ENCODE measurements around the gene NRG3. TPM values are rescaled to one million over a fixed set of nuclear protein-coding genes. Genes with fewer than 3 reads are reported as not detected.

NRG3 gene
- total and polyA plus RNA-seq, 2 donors (not counting 1 experiment from before 2014, with no cell fraction given): not detected

- Histone ChIP-seq H3K9me3 (ENCODE audit: control insufficient read depth, insufficient read depth, low read depth, low read length) (no peaks in the 10 kb centered on the region), H3K36me3 (ENCODE audit: control insufficient read depth, insufficient read depth, low read length) (no peaks in the 10 kb centered on the region), H3K4me3 (replicated peaks in 1 of 4; ENCODE audit: control extremely low read depth in 1 of 4, insufficient read depth in 1 of 4, low read depth in 3 of 4, low read length in 4 of 4) (no peak overlapping the region), H4K20me1 (ENCODE audit: control insufficient read depth, extremely low read depth, insufficient read depth, low read length) (no peaks in the 10 kb centered on the region), H3K27me3 (ENCODE audit: control insufficient read depth, insufficient read depth, low read length) (no peaks in the 10 kb centered on the region), H2AFZ (ENCODE audit: low read length) (no peak overlapping the region), H3K9ac (ENCODE audit: insufficient read depth, low read length) (no peak overlapping the region), H3K79me2 (ENCODE audit: control insufficient read depth, insufficient read depth, low read length) (no peaks in the 10 kb centered on the region), H3K4me1 (ENCODE audit: control insufficient read depth, extremely low read depth, insufficient read depth, low read length) (no peaks in the 10 kb centered on the region), H3K4me2 (ENCODE audit: extremely low read depth, insufficient read depth, low read length) (no peak overlapping the region), H3K27ac (ENCODE audit: insufficient read depth, low read length) (no peak overlapping the region)
- no peak for TF ChIP-seq EZH2 (IDR thresholded peaks at IDR 0.05; ENCODE audit: low read length, missing control alignments)
- no peak for TF ChIP-seq CTCF (conservative IDR thresholded peaks at IDR 0.05 in 1 of 2, IDR thresholded peaks at IDR 0.05 in 1 of 2; ENCODE audit: low read depth in 1 of 2, low read length in 2 of 2)
- DNase-seq (ENCODE audit: low read depth in 2 of 2): no peak
Measured at GRCh38 chr10:82565197-82565575, 690.2 kb downstream of the NRG3 start.

- no peaks in the 10 kb centered on the region for H3K79me2 ChIP-seq (ENCODE audit: control insufficient read depth, insufficient read depth, low read length)
- no peaks in the 10 kb centered on the region for H3K27me3 ChIP-seq (ENCODE audit: control insufficient read depth, insufficient read depth, low read length)
- H2AFZ ChIP-seq (ENCODE audit: low read length): no peak overlapping the region
- DNase-seq (ENCODE audit: low read depth in 2 of 2): no peak
- no peaks in the 10 kb centered on the region for H3K9me3 ChIP-seq (ENCODE audit: control insufficient read depth, insufficient read depth, low read depth, low read length)
- no peak overlapping the region for H3K4me2 ChIP-seq (ENCODE audit: extremely low read depth, insufficient read depth, low read length)
- no peak overlapping the region for H3K27ac ChIP-seq (ENCODE audit: insufficient read depth, low read length)
- TF ChIP-seq CTCF (conservative IDR thresholded peaks at IDR 0.05 in 1 of 2, IDR thresholded peaks at IDR 0.05 in 1 of 2; ENCODE audit: low read depth in 1 of 2, low read length in 2 of 2) (no peak), EZH2 (IDR thresholded peaks at IDR 0.05; ENCODE audit: low read length, missing control alignments) (no peak)
- H3K36me3 ChIP-seq (ENCODE audit: control insufficient read depth, insufficient read depth, low read length): no peaks in the 10 kb centered on the region
- no peak overlapping the region for H3K9ac ChIP-seq (ENCODE audit: insufficient read depth, low read length)
- H3K4me1 ChIP-seq (ENCODE audit: control insufficient read depth, extremely low read depth, insufficient read depth, low read length): no peaks in the 10 kb centered on the region
- no peaks in the 10 kb centered on the region for H4K20me1 ChIP-seq (ENCODE audit: control insufficient read depth, extremely low read depth, insufficient read depth, low read length)
- no peak overlapping the region for H3K4me3 ChIP-seq (replicated peaks in 1 of 4; ENCODE audit: control extremely low read depth in 1 of 4, insufficient read depth in 1 of 4, low read depth in 3 of 4, low read length in 4 of 4)
Measured at GRCh38 chr10:82572744-82573143, 697.8 kb downstream of the NRG3 start.

GRCh38 chr10:82574081-82574480, 699.1 kb downstream of the NRG3 start:
- H3K9ac ChIP-seq (ENCODE audit: insufficient read depth, low read length): no peak overlapping the region
- H4K20me1 ChIP-seq (ENCODE audit: control insufficient read depth, extremely low read depth, insufficient read depth, low read length): no peaks in the 10 kb centered on the region
- H3K36me3 ChIP-seq (ENCODE audit: control insufficient read depth, insufficient read depth, low read length): no peaks in the 10 kb centered on the region
- H3K4me3 ChIP-seq (replicated peaks in 1 of 4; ENCODE audit: control extremely low read depth in 1 of 4, insufficient read depth in 1 of 4, low read depth in 3 of 4, low read length in 4 of 4): no peak overlapping the region
- H3K4me1 ChIP-seq (ENCODE audit: control insufficient read depth, extremely low read depth, insufficient read depth, low read length): no peaks in the 10 kb centered on the region
- no peak for TF ChIP-seq EZH2 (IDR thresholded peaks at IDR 0.05; ENCODE audit: low read length, missing control alignments)
- no peak for TF ChIP-seq CTCF (conservative IDR thresholded peaks at IDR 0.05 in 1 of 2, IDR thresholded peaks at IDR 0.05 in 1 of 2; ENCODE audit: low read depth in 1 of 2, low read length in 2 of 2)
- H3K79me2 ChIP-seq (ENCODE audit: control insufficient read depth, insufficient read depth, low read length): no peaks in the 10 kb centered on the region
- no peak overlapping the region for H3K27ac ChIP-seq (ENCODE audit: insufficient read depth, low read length)
- H3K9me3 ChIP-seq (ENCODE audit: control insufficient read depth, insufficient read depth, low read depth, low read length): no peaks in the 10 kb centered on the region
- no peak overlapping the region for H3K4me2 ChIP-seq (ENCODE audit: extremely low read depth, insufficient read depth, low read length)
- no peaks in the 10 kb centered on the region for H3K27me3 ChIP-seq (ENCODE audit: control insufficient read depth, insufficient read depth, low read length)
- DNase-seq (ENCODE audit: low read depth in 2 of 2): no peak
- no peak overlapping the region for H2AFZ ChIP-seq (ENCODE audit: low read length)

Data from fibroblast of lung (primary cell).